Suppressor macrophage treated with lipopolysaccharide for 4 hours (primary cell): ENCODE measurements around the gene NFKBIE.
"Not testable (repeated sequence)": the region's sequence is repeated elsewhere in the genome, so short reads cannot be mapped to it uniquely, and the experiment has no call there.

Experiments used
- DNase-seq: peaks from one replicate; pipeline ENCODE4 v3.0.0-alpha.2; 2020

NFKBIE gene

DNA sequence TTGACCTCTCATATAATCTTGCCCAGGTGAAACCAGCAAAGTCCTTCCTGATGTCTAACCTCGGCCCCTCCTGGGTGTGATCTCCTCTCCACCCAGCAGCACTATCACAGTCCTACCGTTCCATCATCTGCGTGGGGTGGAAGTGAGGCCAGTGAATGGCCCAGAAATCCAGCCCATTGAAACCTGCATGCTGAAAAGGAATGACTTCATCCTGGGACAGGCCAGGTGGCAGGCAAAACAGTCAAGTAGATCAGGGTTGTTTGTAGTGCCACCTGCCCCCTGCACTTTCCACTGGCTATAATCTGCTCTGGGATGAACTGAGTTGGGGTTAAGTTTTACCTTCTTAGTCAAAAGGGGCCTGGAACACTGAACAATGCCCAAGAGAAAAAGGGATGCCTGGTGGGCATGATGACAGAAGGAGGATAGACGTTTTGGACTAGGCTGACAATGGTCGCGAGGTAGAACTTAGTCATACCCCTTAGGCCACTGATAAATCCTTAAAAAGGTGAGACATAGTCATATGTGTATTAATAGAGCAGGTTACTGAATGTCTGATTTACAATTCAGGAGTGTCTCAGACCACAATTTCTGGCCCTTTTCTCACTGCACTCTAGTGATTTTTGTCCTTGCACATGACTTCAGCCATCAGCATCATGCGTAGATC is 26.5 kb downstream of the NFKBIE start:
- no peak for DNase-seq

DNA sequence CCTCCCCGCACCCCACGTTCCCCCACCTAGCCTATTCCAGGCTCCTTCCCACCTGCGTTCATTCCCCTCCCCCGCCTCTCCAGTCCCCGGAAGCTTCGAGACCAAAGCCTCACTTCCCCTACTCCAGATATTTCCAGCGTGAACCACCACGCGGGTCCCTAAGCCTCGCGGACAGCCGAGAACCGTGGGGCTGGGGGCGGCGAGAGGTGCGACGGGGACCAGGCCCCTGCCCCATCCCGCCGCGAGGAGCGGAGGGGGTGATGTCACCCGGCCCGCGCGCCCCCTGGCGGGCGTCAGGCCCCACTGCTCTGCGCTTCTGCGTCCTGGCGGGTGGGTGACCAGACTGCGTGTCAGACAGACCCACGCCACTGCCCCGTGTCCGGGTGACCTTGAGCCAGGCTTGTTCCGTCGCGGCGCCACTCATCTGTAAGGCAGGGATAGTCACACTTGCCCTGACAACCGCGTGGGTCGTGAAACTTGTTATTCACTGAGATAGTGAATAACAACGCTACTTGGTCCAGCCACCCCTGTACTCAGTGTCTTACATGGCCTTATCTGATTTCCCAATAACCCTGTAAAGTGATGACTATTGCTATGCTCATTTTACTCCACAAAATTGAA is 27.4 kb downstream of the NFKBIE start:
- DNase-seq: peak; percentile 89

DNA sequence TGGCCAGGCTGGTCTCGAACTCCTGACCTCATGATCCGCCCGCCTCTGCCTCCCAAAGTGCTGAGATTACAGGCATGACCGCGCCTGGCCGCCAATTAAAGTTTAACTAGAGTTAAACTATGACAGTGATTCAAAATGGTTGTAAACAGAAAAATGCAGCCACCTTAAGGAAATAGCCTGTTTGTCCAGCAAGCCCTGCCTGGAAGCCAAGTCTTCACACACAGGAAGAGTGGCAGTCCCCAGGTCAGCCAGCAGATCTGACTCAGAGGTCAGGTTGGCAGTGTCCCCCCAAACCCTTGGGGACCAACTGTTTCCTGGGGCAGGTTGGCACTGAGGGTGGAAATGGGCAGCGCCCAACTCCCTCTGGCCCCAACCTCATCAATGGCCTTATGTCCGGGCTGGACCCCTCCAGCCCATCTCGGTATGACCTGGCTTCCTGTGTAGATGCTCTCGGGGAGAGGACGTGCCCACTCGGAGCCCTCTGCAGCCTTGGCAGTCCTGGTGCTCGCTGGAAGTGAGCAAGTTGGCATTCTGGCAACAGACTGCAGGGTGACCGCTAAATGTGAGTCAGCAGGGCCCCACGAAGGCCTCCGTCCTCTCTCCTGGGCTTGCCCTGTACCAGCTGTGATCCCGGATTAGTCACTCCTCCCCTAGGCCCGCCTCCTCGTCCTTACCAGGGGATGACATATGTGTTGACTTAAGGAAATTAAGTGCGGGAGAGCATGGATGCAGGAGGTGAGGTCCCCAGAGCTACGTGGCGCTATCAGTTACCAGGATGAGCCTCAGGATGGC is 28.1 kb downstream of the NFKBIE start:
- DNase-seq: peak; percentile 96

DNA sequence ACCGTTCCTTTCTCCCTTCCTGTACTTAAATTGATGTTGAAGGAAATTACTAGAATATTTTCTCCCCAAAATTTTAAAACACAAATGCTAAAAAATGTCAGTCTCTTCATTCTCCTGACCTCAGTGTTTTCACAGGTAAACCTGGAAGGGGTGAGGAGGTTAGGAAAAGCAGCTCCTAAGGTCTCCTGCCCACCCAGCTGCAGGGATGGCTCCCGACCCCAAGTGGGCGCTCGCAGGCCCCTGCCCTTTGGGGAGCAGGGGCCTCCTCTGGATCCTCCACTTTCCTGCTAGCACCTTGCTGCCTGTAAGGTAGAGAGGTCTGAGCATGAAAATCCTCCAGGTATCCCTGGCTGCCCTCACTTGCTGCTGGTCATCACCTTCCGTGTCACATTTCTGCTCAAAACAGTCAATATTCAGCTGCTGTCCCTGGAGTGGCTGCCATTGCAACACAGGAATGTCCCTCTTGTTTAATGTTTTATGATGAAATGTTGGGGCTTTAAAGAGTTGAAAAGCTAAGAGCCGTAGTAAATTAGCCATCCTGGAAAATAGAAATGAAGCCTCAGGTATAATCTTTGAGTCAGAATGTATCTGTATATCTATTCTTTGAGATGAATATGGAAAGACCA is 29.3 kb downstream of the NFKBIE start:
- DNase-seq: no peak

DNA sequence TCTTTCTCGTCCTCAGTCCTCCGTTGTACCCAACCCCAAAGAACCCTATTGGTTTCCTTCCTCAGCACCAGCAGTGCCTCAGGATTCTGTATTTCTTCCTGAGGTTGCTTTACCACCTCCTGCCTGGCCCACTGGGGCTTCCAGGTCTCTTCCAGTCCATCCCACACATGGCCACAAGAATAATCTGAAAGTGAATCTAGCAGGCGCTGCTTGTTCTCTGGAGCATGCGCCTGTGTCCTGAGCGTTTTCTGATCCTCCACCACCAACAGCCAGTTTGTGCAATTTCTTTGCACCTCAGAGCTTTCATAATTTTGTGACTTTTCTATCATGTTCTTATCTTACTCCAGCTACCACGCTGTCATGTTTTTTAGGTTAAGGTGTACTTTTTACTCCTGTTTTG is 30.1 kb downstream of the NFKBIE start:
- DNase-seq: no peak

DNA sequence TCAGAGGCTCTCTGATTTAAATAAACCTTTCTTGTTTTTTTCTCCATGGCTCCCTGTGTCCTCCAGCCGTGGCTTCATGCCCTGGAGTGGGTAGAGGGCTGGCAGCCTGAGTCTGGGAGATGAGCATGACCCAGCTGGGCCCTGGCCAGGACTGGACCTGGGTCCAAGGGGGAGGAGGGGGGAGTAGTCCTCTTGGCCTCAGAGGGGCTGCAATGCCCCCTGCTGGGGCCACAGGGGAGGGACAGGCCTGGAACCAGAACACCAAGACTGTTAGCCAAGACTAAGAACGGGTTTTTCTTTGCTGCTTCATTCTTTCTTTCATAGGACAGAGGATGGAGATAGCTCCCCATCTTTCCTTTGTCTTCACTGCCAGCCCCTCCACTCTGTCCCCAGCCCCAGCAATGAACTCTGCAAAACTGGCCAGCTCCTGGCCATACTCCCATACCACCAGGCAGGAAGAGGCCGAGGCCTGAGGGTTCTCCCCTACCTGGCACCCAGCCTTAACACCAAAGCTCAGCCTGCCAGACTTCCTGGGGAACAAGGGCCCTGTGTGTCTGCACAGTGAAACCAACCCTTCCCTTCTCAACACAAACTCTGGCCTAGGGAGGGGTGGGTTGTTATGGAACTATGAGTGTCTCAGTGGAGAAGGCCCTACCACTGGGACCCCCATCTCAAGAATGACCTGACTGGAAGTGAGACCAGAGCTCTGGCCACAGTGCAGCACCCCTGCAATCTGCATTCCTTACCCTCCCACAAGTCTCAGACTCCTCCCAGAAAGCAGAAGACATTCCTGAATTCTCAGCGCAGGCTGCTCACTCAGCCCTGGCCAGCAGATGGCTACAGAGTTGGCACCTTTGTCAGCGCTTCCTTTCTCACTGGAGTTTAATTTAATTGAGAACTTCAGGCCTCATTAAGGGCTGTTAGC is 31.0 kb downstream of the NFKBIE start:
- peak; percentile 37 for DNase-seq

DNA sequence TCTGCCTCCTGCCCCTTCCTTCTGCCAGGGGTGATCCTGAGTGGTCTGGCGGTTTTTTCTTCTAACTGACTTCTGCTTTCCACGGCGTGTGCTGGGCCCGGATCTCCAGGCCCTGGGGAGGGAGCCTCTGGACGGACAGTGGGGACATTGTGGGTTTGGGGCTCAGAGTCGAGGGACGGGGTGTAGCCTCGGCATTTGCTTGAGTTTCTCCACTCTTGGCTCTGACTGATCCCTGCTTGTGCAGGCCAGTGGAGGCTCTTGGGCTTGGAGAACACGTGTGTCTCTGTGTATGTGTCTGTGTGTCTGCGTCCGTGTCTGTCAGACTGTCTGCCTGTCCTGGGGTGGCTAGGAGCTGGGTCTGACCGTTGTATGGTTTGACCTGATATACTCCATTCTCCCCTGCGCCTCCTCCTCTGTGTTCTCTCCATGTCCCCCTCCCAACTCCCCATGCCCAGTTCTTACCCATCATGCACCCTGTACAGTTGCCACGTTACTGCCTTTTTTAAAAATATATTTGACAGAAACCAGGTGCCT is 31.7 kb downstream of the NFKBIE start:
- DNase-seq: no peak

DNA sequence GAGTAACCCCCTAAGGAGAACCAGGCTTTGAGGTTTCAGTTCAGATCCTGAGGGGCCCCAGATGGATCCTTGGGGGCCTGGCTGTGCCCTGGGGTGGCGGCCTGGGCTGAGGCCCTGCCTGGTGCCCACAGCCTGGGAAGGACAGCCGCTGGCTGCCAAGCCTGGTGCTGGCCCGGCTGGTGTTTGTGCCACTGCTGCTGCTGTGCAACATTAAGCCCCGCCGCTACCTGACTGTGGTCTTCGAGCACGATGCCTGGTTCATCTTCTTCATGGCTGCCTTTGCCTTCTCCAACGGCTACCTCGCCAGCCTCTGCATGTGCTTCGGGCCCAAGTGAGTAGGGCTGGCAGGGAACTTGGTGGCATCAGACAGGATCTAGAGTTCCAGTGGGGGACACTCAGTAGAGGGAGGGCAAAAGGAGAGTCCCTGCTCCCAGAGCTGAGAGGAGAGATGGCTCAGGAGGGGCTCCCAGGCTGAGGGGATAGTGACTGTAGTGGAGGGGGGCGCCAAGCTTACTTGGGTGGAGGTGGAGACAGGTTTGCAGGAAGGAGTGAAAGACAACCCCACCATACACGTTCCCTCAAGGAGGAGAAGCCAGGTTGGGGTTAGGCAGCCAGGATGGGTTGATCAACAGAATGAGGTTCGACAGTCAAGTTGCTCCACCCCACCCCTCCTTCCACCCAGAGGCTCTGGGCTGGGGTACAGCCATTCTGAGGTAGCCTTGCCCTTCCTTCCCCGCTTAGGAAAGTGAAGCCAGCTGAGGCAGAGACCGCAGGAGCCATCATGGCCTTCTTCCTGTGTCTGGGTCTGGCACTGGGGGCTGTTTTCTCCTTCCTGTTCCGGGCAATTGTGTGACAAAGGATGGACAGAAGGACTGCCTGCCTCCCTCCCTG is 32.4 kb downstream of the NFKBIE start:
- no peak for DNase-seq

DNA sequence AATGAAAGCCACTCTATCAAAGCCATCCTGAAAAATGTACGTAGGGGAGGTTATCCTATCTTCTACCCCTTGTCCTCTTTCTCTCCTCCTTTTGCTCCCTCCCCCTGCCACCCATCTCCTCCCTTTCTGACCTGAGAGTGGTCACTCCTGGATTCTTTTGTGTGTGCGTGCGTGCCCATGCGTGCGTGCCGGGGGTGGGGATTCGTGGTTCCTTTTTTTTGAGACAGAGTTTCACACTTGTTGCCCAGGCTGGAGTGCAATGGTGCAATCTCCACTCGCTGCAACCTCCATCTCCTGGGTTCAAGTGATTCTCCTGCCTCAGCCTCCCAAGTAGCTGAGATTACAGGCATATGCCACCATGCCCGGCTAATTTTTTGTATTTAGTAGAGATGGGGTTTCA is 33.9 kb downstream of the NFKBIE start:
- DNase-seq: not testable (repeated sequence)

DNA sequence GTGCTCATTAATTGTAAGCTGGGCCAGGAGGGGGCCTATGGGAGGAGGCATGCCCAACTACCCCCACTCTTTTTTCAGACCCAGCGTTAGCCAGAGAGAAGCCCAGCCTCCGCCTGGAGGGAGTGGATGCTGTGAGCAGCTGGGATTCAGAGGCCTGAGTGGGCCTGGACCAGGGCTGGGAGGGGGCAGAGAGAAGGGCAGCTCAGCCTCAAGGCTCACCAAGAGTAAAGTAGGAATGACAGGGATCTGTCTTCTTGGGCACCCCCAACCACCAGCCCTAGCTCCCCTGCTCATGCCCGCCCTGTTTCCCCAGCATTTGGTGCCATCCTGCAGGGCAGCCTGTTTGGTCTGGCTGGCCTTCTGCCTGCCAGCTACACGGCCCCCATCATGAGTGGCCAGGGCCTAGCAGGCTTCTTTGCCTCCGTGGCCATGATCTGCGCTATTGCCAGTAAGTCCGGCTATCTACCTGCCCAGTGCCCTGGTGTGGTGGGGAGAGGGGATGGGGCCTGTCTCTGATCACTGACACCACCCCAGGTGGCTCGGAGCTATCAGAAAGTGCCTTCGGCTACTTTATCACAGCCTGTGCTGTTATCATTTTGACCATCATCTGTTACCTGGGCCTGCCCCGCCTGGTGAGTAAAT is 35.2 kb downstream of the NFKBIE start:
- DNase-seq: no peak

DNA sequence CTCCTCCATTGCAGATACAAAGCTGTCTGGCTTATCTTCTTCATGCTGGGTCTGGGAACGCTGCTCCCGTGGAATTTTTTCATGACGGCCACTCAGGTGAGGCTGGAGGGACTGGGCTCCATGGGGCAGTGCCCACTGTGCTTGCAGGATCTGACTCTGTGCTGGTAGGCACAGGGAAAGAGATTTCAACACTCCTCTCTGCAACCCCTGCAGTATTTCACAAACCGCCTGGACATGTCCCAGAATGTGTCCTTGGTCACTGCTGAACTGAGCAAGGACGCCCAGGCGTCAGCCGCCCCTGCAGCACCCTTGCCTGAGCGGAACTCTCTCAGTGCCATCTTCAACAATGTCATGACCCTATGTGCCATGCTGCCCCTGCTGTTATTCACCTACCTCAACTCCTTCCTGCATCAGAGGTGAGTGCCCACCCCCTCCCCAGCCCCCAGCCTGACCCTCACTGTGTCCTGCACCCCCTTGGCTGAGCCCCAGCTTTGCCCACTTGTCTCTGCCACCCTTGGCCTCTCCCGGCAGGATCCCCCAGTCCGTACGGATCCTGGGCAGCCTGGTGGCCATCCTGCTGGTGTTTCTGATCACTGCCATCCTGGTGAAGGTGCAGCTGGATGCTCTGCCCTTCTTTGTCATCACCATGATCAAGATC is 35.8 kb downstream of the NFKBIE start:
- DNase-seq: no peak

DNA sequence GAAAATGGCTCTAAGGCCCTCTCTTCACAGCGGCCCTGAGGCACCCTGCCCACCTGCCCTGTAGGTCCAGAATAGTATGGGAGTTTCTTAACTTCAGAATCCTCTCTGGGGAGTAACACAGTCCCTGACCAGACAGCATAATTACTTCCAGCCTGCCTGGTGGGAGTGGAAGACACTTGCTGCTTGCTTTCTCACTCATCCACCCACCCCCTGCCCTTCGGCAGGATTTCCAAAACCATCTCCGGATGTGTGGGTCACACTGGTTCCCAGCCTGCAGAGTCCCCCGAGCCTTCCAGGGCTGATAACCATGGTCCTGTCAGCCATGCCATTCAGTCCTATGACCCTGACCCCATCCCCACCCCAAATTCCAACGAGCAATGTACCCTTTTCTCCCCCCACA is 36.5 kb downstream of the NFKBIE start:
- DNase-seq: no peak

DNA sequence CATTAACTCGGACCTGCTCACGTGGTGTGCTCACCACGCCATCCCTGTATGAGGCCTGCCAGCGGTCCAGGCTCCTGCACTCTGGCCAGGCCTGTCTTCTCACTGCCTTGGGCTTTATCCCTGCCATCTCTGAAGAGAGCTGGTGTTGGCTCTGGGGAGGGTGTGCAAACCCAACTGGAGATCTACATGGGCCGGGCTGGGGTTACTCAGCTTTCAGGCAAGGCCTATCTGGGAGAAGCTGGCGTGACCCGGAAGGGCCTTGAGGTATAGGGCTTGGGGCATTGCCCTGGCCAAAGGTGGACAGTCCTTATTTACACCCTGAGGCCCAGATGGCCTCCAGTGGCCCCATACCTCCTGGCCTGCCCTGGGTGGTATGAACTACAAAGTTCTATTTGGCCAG is 36.9 kb downstream of the NFKBIE start:
- DNase-seq: no peak

DNA sequence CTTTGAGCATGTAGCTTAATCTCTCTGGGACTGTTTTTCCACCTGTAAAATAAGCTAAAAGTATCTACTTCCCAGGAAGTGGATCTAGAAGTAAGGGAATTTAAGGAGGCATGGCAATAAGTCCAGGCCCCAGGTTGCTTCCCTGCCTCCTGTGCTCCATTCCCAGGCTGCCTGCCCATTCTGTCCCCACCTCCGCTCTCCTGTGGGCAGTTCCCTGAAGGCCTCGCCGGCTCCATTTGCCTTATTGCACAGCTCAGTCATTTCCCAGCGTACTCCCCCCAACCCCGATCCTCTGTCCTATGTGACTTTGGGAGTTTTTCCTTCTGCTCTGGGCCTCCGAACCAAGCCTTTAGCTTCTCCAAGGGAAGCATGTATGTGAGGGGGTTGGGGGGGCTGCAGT is 37.3 kb downstream of the NFKBIE start:
- no peak for DNase-seq

DNA sequence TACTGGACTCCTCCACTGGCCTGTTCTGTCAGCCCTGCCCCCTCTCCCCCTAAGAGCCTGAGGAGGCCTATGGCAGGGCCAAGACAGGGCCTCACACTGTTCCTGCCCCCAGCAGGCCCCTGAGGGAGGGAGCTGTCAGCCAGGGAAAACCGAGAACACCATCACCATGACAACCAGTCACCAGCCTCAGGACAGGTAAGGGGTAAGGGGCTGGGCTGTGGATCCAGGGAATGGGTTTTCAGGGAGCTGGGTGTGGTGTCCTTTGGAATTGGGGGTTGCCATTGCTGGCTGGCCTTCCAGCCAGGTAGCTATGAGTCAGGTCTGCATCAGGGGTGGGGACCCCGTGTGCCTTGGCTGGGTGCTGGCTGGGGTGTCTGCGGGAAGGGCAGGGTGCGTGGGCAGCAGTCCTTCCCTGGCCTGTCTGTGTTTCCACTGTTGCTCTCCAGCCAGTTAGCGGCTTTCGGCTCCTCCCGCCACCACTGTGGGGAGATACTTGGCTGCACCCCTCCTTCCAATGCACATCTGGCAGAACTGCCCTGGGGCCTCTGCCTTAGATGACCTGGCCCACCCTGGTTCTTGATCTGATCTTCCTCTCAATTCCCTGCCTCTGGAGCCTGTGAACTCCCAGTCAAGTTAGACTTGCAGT is 38.1 kb downstream of the NFKBIE start:
- DNase-seq: no peak

DNA sequence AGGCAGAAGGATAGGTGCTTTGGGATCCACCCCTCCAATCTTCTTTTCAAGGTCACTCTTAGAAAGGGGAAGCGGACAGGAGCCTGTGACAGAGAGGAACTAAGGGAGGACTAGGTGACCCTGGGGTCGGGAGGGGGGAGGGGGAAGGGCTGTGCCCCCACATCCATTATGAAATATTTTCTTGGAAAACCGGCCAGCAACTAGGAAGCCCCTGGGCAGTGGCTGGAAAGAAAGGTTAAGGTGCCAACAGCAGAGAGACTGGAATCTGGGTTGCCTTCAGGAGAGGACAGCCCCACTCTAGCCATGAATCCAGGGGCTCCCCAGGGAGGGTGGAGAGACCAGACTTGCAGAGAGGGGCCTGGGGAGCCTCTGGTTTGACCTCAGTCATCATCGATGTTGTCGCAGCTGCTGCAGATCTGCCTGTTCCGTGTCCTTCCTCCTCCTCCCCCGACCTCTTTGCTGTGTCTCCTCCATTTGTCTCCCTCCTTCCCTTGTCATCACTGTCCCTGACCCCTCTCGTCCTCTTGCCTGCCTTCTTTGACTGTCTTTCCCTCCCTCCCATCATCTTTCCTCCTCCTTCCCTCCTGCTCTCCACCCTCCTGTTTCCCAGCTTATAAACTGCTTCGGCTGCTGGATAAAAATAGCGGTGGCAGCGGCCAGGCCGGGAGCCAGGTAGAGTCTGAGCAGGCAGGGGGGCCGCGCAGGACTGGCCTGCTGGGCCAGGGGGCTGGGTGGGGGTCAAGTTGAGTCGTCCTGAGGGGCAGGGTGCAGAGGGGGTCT is 38.8 kb downstream of the NFKBIE start:
- no peak for DNase-seq

DNA sequence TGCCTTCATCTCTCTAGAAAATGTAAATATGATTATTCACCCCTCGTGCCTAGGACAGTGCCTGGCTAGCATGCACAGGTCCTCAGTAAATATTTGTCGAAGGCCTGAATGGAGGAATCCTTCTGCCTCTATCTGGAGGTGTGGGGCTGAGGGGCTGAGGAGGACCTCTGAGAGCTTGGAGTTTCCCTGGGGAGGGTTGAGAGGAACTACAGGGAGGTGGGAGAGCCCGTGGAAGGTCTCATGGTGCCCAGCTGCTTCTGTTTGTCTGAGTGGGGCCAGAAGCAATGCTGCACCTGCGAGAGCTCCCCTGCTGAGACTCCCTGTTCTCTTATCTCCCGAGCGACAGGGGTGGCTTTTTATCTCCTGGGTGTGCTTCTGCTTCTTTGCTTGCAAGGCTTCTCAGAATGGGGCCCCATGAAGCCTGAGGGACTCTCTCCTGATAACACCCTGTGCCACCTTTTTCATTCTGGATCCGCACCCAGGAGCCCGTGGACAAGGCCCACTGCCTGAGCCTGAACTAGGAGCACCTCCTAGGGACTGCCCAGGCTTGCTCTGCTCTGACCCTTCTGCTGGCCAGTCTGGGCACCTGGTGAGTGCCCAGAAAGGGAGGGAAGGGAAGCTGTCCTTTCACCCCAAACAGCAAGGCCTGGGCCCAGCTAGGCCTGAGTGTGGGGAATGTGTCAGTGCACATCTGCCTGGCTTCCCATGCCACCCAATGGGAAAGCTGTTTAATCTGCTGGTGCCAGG is 39.6 kb downstream of the NFKBIE start:
- no peak for DNase-seq

DNA sequence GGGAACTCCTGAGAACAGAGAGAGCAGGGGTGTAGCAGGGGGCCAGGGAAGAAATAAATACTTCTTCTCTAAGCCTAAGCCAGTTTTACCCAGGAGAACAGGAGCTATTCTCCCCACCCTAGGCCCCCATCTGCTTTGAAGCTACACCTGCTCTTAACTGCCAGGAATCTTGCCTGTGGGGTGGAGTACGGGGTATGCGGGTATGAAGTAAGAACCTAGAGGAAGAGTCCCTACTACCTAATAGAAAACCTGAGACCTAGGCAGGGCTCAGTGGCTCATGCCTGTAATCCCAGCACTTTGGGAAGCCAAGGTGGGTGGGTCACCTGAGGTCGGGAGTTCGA is 40.4 kb downstream of the NFKBIE start:
- DNase-seq: no peak
